PC-9 (cell line): Measurements from ENCODE around the gene MIA.
"Not testable (repeated sequence)": the region's sequence is repeated elsewhere in the genome, so short reads cannot be mapped to it uniquely, and the experiment has no call there.

Experiments used
- CTCF ChIP-seq: fragments of 200-600 bp; sonication (generic); conservative IDR thresholded peaks from 2 replicates; pipeline ENCODE4 v1.6.1; 2017; ENCODE audit warnings: mixed run types, antibody characterized with exemption, mild to moderate bottlenecking, moderate library complexity
- EZH2 ChIP-seq: fragments of 200-600 bp; sonication (generic); IDR thresholded peaks from 2 replicates; pipeline ENCODE4 v1.8.0; 2017; ENCODE audit warnings: antibody characterized with exemption, low read depth

DNA sequence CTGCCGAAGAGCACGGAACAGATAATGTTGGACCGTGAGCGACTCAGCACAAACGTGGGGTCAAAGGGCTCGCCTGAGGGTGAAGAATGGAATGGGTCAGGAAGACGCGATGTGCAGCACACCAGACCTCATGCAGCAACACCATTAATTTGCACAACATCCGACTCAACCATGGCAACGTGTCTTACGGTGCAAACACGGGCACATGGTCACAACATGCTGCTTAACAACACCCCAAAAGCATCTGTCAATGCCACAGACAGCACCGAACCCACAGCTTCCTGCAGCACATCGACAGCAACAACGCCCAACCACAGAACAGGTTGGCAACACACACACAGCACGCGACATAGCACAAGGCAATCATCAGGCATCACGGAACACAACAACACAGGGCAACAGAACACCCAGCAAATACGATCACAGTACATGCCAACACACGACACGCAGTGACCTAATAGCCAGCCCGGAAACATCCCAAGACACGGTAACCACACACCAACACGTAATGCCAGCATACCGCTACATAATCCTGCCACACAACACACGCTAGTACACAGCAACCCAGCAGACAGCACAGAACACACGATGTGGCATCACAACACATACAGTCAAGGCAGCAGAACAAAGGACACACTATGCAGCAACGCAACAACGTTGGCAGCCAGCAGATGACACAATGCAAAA lies 51.5 kb downstream of the MIA start:
- TF ChIP-seq CTCF, EZH2: not testable (repeated sequence)
